ENCODE results near the gene LRBA.

LRBA gene

DNA sequence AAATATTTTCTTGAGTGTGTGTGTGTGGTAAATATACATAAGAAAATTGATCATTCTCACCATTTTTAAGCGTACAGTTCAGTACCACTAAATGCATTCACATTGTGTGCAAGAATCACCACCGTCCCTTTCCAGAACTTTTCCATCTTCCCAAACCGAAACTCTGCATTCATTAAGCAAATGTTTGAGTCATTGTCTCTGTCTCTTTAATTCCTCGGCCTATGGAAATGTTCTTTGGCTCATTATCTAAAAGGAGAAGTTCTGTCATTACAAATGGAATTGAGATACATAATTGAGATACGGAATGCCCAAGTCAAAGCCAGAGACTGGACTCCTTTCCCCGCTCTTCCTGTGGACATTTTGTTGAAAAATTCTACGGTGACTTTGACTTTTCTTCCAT lies 767.9 kb downstream of the LRBA start:
- H3K4me3 ChIP-seq (ENCODE audit: low read depth, low read length) = no peak overlapping the region
- TF ChIP-seq, protein P1, sequence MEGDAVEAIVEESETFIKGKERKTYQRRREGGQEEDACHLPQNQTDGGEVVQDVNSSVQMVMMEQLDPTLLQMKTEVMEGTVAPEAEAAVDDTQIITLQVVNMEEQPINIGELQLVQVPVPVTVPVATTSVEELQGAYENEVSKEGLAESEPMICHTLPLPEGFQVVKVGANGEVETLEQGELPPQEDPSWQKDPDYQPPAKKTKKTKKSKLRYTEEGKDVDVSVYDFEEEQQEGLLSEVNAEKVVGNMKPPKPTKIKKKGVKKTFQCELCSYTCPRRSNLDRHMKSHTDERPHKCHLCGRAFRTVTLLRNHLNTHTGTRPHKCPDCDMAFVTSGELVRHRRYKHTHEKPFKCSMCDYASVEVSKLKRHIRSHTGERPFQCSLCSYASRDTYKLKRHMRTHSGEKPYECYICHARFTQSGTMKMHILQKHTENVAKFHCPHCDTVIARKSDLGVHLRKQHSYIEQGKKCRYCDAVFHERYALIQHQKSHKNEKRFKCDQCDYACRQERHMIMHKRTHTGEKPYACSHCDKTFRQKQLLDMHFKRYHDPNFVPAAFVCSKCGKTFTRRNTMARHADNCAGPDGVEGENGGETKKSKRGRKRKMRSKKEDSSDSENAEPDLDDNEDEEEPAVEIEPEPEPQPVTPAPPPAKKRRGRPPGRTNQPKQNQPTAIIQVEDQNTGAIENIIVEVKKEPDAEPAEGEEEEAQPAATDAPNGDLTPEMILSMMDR (IDR thresholded peaks at IDR 0.05; ENCODE audit: low read depth, low read length, missing control alignments) = no peak
- DNase-seq (ENCODE audit: low read depth) = no peak
- in situ Hi-C loops (cut with HindIII; ENCODE audit: low sequenced_read_pairs) = no loop called here

DNA sequence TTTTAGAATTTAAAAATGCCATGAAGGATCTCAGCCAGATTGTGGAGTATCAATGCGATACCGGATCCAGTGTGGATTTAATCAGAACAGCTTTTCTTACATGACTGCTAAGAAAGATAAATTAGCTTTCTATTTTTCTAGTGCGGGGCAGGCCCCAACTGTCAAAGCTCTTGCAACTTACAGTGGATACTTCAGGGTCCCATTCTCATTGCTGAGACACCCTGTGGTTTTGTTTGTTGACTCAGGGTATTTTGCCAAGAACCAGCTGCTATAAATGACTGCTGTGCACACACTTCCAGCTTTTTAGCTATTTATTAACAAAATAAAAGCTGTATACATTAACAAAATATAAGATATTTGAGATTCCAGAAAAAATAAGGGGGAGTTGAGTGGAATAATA lies 770.5 kb downstream of the LRBA start:
- TF ChIP-seq, protein P1 (IDR thresholded peaks at IDR 0.05; ENCODE audit: low read depth, low read length, missing control alignments) = no peak
- in situ Hi-C loops (cut with HindIII; ENCODE audit: low sequenced_read_pairs) = no loop called here
- peak; percentile 75 for DNase-seq (ENCODE audit: low read depth)

DNA sequence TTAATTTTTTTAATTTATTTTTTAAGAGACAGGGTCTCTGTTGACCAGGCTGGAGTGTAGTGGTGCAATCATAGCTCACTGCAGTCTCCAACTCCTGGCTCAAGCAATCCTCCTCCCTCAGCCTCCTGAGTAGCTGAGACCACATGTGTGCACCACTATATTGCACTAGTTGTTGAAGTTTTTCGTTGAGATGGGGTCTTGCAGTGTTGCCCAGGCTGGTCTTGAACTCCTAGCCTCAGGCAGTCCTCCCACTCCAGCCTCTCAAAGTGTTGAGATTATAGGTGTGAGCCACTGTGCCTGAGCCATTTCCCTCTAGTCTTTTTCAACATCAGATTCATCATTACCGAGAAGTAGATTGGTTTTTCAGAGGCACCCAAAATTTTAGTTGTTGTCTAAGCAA lies 771.2 kb downstream of the LRBA start:
- TF ChIP-seq, protein P1 (IDR thresholded peaks at IDR 0.05; ENCODE audit: low read depth, low read length, missing control alignments) = no peak
- no peak overlapping the region for H3K4me3 ChIP-seq (ENCODE audit: low read depth, low read length)
- in situ Hi-C loops (cut with HindIII; ENCODE audit: low sequenced_read_pairs) = no loop called here
- DNase-seq (ENCODE audit: low read depth) = no peak

More for the DNA sequence above, 770.5 kb downstream of the LRBA start:
- no peak overlapping the region for H3K4me3 ChIP-seq (ENCODE audit: low read depth, low read length)

DNA sequence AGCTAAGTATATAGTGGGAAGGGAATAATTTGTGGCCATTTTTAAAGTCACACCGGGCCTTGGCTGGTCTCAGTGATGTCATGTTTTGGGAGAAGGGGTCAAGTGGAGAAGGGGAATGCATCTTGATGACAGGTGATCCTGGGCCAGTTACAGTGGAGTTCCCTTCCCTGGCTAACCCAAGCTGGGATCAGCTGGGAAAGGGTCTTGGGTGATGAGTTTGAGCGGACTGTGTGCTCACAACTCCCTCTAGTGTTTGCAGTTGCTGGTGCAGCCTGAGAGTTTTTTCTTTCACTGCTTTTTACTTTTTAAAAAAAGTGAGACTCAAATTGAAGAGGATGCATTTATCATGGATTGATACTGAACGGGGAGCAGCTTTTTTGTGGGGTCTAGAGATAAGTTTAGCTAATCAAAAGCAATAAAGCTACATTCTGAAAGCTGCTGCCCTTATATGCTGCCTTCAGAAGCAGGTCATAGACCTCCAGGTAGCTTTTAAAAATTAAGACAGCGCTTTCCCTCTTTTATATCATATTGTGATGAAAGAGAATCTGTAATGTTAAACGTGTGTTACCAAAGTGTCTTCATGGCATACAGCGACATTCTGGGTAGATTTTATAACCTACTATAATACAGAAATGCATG lies 772.1 kb downstream of the LRBA start:
- in situ Hi-C loops (cut with HindIII; ENCODE audit: low sequenced_read_pairs) = no loop called here
- no peak for DNase-seq (ENCODE audit: low read depth)
- TF ChIP-seq, protein P1 (IDR thresholded peaks at IDR 0.05; ENCODE audit: low read depth, low read length, missing control alignments) = peak; percentile 87
- H3K4me3 ChIP-seq (ENCODE audit: low read depth, low read length) = no peak overlapping the region

DNA sequence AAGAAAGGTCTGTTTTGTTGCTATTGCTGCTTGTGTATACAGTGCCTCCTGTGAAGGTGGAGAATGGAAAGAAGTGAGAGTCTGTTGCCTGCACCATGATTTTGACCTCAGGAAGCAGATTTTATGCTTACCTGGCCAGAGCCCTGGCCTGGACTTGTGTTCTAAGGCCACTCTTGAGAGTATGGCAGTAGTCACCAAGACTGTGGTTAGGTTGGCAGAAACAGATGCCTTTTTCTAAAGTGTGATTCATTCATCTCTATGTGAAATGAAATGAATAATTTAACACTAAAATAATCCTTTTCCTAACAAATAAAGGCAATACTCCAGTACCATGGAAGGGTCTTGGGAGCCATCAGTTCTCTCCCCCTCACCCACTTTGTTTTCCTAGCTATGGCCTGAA lies 775.1 kb downstream of the LRBA start:
- H3K4me3 ChIP-seq (ENCODE audit: low read depth, low read length) = no peak overlapping the region
- no peak for DNase-seq (ENCODE audit: low read depth)
- in situ Hi-C loops (cut with HindIII; ENCODE audit: low sequenced_read_pairs) = no loop called here
- TF ChIP-seq, protein P1 (IDR thresholded peaks at IDR 0.05; ENCODE audit: low read depth, low read length, missing control alignments) = no peak

DNA sequence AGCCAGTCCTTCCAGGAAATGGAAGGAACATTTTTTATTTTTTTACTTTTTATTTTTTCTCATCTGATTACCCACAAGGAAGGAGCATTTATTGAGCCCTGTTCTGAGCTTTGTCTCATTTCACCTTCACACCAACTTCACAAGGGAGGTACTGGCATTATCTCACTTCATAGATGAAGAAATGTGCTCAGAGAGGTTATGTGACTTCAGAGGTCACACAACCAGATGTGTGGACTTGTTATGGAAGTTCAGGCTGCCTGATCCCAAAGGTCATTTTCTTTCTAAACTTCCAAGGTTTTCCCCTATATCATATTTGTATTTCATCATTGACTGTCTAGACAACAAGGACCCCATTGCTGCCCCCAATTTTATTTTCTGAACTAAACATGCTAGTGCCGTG lies 776.5 kb downstream of the LRBA start:
- no peak overlapping the region for H3K4me3 ChIP-seq (ENCODE audit: low read depth, low read length)
- in situ Hi-C loops (cut with HindIII; ENCODE audit: low sequenced_read_pairs) = no loop called here
- TF ChIP-seq, protein P1 (IDR thresholded peaks at IDR 0.05; ENCODE audit: low read depth, low read length, missing control alignments) = no peak
- DNase-seq (ENCODE audit: low read depth) = no peak

Data from astrocyte of the cerebellum (primary cell).